HUDEP-2 (cell line): ENCODE results near the gene GFER.
"Not testable (repeated sequence)": the region's sequence is repeated elsewhere in the genome, so short reads cannot be mapped to it uniquely, and the experiment has no call there.

Experiments used
- DNase-seq, 76 experiments: peaks; one replicate each; lab custom pipeline; 2025; ENCODE audit not compliant: unreplicated experiment in 76 of 76; lab: John Stamatoyannopoulos, UW

Gene GFER

GRCh38 chr16:1953734-1954133 lies 30.3 kb upstream of the GFER start:
- DNase-seq: no peak

- not testable (repeated sequence) for DNase-seq
These were observed 26.4 kb upstream of the GFER start for GRCh38 chr16:1957434-1958142.

GRCh38 chr16:1958143-1958491 lies 25.9 kb upstream of the GFER start:
- DNase-seq: not testable (repeated sequence)

GRCh38 chr16:1958715-1959268 lies 25.2 kb upstream of the GFER start:
- DNase-seq: no peak

GRCh38 chr16:1959269-1960039 lies 24.5 kb upstream of the GFER start, which contains the start of gene NDUFB10:
TSS of gene NDUFB10 (plus strand) at chr16:1959538. CDS start at chr16:1959625, 87 bp downstream.
- DNase-seq: peak in 72 of 76 experiments; percentile 50 to 93 (median 80)

GRCh38 chr16:1960665-1961630 lies 23.0 kb upstream of the GFER start:
- DNase-seq: peak in 61 of 76 experiments; percentile 20 to 79 (median 51)

GRCh38 chr16:1961651-1962067 lies 22.3 kb upstream of the GFER start:
- peak in 9 of 76 experiments; percentile 22 to 54 (median 51) for DNase-seq

GRCh38 chr16:1962161-1963153 lies 21.5 kb upstream of the GFER start:
- not testable (repeated sequence) for DNase-seq

GRCh38 chr16:1963806-1964505 lies 20.0 kb upstream of the GFER start:
- DNase-seq: peak in 24 of 76 experiments; percentile 22 to 84 (median 48)

GRCh38 chr16:1964506-1965395 lies 19.2 kb upstream of the GFER start, which contains the start of gene RPS2:
TSS of gene RPS2 (minus strand) at chr16:1964826. CDS start at chr16:1964625, 201 bp downstream.
- peak in 75 of 76 experiments; percentile 64 to 98 (median 96) for DNase-seq

GRCh38 chr16:1965396-1966001 lies 18.5 kb upstream of the GFER start:
- DNase-seq: no peak

GRCh38 chr16:1966460-1966859 lies 17.5 kb upstream of the GFER start, which contains the start of gene RNF151:
TSS of gene RNF151 (plus strand) at chr16:1966856. CDS start at chr16:1966882, 26 bp downstream.
- DNase-seq: no peak

GRCh38 chr16:1968146-1968953 lies 15.6 kb upstream of the GFER start:
- no peak for DNase-seq

GRCh38 chr16:1971796-1972489 lies 12.1 kb upstream of the GFER start, which contains the start of gene TBL3:
TSS of gene TBL3 (plus strand) at chr16:1972053. CDS start at chr16:1972165, 112 bp downstream.
- peak in 73 of 76 experiments; percentile 51 to 94 (median 86) for DNase-seq

- peak in 32 of 76 experiments; percentile 10 to 61 (median 31) for DNase-seq
These were observed 11.5 kb upstream of the GFER start for GRCh38 chr16:1972490-1972877.
